ENCODE data around the gene FAM114A2.
"Not testable (repeated sequence)": the region's sequence is repeated elsewhere in the genome, so short reads cannot be mapped to it uniquely, and the experiment has no call there.

The FAM114A2 gene

DNA sequence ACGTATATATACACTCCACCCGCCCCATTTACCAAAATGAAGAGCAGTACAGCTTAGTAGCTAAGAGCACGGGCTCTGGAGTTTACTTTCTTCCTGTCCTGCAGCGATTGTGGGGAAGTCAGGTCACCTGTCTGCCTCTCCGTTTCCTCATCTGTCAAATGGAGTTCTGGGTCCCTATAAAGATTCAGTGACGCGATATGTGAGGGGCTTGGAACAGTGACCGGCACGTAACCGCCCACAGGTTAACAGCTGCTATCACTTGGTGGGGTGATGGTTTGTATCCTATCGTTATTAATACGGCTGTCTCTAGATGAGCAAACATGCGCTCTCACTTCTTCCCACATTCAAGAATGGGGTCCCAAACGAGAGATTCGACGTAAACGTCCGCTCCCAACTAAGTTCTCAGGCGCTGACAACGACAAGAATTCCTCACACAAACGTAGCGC, 426 bp downstream of the FAM114A2 start:
- H3K27ac ChIP-seq, result peak overlapping the region; percentile 64 to 86
- DNase-seq (ENCODE audit: low spot score), result no peak
- peak overlapping the region; percentile 89 for H3K4me3 ChIP-seq
- TF ChIP-seq, protein P1, sequence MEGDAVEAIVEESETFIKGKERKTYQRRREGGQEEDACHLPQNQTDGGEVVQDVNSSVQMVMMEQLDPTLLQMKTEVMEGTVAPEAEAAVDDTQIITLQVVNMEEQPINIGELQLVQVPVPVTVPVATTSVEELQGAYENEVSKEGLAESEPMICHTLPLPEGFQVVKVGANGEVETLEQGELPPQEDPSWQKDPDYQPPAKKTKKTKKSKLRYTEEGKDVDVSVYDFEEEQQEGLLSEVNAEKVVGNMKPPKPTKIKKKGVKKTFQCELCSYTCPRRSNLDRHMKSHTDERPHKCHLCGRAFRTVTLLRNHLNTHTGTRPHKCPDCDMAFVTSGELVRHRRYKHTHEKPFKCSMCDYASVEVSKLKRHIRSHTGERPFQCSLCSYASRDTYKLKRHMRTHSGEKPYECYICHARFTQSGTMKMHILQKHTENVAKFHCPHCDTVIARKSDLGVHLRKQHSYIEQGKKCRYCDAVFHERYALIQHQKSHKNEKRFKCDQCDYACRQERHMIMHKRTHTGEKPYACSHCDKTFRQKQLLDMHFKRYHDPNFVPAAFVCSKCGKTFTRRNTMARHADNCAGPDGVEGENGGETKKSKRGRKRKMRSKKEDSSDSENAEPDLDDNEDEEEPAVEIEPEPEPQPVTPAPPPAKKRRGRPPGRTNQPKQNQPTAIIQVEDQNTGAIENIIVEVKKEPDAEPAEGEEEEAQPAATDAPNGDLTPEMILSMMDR (IDR thresholded peaks at IDR 0.05), result no peak

DNA sequence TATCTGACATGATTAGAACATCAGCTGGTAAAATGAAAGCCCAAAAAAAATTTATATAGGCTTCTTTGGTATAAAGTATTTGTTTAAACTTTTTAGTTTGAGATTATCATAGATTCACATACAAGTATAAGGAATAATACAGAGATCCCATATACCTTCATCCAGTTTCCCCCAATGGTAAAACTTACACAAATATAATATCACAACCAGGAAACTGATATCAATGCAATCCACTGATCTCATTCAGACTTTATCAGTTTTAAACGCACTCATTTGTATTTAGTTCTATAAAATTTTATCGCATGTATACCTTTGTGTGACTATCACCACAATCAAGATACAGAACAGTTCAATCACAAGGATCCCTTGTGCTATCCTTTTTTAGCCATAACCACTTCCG, 3.8 kb downstream of the FAM114A2 start:
- H3K27ac ChIP-seq, result no peak overlapping the region
- H3K4me3 ChIP-seq, result no peak overlapping the region
- no peak for DNase-seq (ENCODE audit: low spot score)
- TF ChIP-seq, protein P1 (IDR thresholded peaks at IDR 0.05), result no peak

DNA sequence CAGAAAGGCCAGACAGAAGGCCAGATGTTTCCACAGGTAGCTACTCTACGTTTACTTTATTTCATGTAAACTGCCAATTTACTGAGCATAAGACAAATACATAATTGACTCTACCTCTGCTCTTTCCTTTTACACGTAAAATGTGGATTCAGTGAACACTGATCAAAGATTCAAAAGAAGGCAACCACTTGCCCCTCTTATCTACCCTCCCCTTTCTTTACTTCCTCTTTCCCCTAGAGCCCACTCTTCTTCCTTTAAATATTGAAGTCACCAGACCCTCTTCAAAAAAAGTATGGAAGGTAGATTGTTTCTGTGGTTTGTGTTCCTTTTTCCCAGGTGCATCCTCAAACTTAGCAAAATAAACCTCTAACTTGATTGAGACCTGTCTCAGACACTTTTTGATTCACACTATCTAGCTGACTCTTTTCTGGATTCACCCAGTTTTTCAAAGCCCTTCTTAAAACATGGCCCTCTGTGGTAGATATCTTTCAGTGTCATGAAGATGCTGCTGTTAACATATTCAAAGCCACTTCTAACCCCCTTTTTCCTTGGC, 6.7 kb downstream of the FAM114A2 start:
- no peak for DNase-seq (ENCODE audit: low spot score)
- no peak overlapping the region for H3K4me3 ChIP-seq
- H3K27ac ChIP-seq, result no peak overlapping the region
- TF ChIP-seq, protein P1 (IDR thresholded peaks at IDR 0.05), result no peak

DNA sequence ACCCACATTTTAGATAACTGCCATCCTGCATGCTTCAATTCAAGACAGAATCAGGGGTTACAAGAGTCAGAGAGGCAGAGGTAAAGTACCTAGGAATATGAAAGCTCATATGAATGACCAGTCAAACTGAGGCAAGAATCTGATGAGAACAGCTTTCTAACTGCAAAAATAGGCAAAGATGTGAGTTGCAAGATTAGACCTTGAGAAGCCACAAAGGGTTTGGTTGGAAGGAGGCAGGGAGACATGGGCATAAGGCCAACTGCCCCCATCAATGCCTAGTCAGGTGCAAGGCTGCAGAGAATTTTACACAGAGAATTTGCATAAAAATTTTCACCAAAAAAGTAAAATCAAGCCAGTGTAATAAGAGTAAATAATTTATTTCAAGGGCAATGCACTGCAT, 12.8 kb downstream of the FAM114A2 start:
- no peak for DNase-seq (ENCODE audit: low spot score)
- H3K4me3 ChIP-seq, result no peak overlapping the region
- no peak overlapping the region for H3K27ac ChIP-seq
- TF ChIP-seq, protein P1 (IDR thresholded peaks at IDR 0.05), result no peak

DNA sequence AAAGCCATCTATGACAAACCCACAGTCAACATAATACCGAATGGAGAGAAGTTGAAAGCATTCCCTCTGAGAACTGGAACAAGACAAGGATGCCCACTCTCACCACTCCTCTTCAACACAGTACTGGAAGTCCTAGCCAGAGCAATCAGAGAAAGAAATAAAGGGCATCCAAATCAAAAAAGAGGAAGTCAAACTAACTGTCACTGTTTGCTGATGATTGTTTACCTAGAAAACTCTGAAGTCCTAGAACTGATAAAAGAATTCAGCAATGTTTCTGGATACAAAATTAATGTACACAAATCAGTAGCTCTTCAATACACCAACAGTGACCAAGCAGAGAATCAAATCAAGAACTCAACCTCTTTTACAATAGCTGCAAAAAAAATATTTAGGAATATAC, 19.8 kb downstream of the FAM114A2 start:
- not testable (repeated sequence) for H3K4me3 ChIP-seq; H3K27ac ChIP-seq; DNase-seq (ENCODE audit: low spot score)

DNA sequence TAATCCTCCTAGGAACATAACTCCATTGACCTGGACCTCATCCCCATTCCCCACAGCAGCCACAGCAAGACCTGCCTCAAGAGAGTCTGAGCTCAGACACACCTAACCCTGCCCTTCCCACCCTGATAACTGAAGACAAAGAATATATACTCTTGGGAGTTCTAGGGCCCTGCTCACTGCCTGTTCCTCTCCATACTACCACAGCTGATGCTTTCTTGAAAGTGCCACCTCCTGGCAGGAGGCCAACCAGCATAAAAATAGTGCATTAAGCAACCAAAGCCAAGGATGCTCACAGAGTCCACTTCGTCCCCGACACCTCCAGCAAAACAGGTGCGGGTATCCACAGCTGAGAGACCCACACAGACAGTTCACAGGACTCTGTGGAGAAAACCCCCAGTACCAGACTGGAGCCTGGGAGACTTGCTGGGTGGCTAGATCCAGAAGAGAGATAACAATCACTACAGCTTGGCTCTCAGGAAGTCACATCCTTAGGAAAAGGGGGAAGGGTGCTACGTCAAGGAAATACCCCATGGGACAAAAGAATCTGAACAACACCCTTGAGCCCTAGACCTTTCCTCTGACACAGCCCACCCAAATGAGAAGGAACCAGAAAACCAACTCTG, 23.5 kb downstream of the FAM114A2 start:
- DNase-seq (ENCODE audit: low spot score), result no peak
- H3K27ac ChIP-seq, result no peak overlapping the region
- TF ChIP-seq, protein P1 (IDR thresholded peaks at IDR 0.05), result no peak
- no peak overlapping the region for H3K4me3 ChIP-seq

DNA sequence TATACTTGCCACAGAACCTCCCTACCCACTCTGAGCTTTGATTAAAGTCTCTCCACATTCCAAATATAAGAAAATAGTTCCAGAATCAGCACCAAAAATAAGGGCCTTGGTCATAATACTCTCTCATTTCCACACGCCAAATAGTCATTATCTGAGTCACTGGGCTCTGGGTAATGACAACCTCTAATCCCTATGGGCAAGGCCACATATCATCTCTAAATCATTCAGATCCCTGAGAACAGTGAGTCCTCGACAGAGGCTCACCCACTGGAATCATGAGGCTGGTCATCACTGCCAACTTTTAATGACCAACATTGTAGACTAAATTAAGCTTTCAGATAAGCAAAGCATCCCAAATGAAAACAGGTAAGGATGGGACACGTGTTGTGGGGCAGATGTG, 28.1 kb downstream of the FAM114A2 start:
- H3K27ac ChIP-seq, result no peak overlapping the region
- no peak for DNase-seq (ENCODE audit: low spot score)
- TF ChIP-seq, protein P1 (IDR thresholded peaks at IDR 0.05), result no peak
- H3K4me3 ChIP-seq, result no peak overlapping the region

Data from coronary artery (tissue), 2 donors.